ENCODE measurements around the gene ABCG2.
"Not testable (repeated sequence)": the region's sequence is repeated elsewhere in the genome, so short reads cannot be mapped to it uniquely, and the experiment has no call there.

The ABCG2 gene

DNA sequence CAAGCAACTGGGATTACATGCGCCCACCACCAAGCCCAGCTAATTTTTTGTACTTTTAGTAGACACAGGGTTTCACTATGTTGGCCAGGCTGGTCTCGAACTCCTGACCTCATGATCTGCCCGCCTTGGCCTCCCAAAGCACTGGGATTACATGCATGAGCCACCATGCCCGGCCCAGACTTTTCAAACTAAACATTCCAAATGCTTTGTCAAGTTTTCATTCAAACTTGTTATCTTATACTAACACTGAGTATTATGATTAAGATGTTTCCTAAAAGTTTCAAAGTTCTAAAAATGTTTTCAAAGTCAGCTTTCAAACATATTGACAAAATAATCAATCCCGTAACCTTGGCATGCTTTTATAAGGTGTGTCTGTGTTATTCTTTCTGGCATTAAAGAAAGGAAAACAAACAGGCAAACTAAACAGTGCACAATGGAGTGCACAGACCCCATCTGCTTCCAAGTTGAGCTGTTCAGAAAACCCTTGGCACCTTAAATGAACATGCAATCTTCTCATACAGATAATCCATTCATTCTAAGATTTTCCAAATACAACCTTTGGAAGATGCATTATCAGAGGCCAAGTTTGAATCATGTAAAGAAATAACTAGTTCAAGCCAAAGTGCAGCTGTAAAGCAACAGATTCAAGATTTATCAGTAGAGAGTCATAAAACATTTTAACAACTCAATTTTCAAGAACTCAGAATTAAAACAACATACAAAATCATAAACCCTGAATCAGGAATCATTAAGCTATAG, 49.1 kb downstream of the ABCG2 start:
- DNase-seq = no peak

GRCh38 chr4:88108747-88109122, 49.7 kb downstream of the ABCG2 start:
- no peak for DNase-seq

DNA sequence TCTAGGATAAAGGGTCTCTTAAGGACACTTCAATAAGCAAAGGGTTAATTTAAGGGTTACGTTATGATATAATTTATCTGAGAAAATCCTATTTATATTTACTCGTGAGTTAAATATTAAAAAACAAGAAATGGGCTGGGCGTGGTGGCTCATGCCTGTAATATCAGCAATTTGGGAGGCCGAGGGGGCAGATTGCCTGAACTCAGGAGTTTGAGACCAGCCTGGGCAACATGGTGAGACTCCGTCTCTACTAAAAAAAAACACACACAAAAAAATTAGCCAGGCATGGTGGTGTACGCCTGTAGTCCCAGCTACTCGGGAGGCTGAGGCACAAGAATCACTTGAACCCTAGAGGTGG, 50.4 kb downstream of the ABCG2 start:
- DNase-seq = not testable (repeated sequence)

GRCh38 chr4:88107406-88108107, 50.9 kb downstream of the ABCG2 start:
- no peak for DNase-seq

GRCh38 chr4:88106205-88106604, 52.2 kb downstream of the ABCG2 start:
- no peak for DNase-seq

GRCh38 chr4:88104902-88105610, 53.4 kb downstream of the ABCG2 start:
- DNase-seq = no peak

DNA sequence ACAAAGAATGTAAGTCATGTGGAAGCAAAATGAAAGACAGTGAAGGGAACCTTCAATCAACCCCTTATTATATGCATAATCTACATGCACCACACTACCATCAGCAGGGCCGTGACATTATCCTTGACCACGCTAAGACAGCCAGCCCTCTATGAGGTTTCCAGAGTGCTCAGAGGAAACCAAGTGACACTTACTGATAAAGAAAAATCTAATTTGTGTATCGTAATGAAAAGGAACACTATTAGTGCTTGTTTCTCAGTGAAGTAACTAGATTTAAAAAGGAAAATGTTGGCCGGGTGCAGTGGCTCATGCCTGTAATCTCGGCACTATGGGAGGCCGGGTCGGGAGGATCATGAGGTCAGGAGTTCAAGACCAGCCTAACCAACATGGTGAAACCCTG, 56.4 kb downstream of the ABCG2 start:
- no peak for DNase-seq

- DNase-seq = peak in 1 of 2 donors; percentile 2
Observed at GRCh38 chr4:88101165-88101564, 57.3 kb downstream of the ABCG2 start.

DNA sequence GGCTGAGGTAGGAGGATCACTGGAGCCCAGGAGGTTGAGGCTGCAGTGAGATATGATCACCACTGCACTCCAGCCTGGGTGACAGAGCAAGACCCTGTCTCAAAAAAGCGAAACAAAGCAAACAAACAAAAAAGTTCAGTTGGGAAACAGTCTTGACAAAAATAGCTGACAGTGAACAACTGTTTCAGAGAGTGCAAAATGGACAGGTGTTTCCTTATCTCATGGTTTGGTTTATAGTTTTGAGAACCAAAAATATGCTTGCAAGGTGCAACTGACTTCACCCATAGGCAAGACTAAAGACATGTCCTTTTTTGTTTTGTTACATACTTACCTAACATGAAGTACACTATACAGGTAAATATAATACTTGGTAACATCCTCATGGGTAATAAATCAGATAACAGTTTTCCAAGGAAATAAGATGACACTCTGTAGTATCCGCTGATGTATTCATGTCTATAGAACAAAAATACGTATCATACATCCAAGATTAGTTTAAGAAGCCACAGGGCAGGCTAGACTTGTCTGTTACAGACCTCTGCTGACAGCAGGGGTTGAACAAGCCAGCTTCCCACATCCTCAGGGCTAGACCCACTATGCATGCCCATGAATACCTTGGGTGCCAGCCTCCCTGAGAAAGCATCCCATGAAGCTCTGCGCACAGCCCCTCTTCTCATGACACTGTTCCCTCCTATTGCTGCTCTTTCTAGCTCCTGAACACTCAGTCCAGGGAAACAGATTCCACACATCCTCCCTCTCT, 59.3 kb downstream of the ABCG2 start:
- no peak for DNase-seq

DNA sequence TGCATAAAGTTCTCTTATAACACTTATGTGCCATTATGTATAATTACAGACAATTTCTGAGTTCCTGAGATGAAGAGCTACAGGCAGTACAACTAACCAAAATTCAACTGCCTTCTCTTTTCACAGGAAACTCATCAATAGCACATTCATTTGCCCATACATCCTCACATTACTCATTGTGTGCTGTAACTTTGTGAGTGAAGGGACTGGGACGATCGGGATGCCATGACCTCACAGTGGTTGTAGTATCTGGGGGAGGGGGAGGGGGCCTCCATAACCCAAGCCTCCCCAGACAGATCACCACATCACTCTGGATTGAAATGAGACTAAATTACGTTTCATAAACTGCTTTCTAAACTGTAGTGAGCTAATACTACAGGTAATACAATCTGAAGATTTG, 60.7 kb downstream of the ABCG2 start:
- no peak for DNase-seq

- DNase-seq = no peak
Observed at GRCh38 chr4:88097301-88097700, 61.1 kb downstream of the ABCG2 start.

DNA sequence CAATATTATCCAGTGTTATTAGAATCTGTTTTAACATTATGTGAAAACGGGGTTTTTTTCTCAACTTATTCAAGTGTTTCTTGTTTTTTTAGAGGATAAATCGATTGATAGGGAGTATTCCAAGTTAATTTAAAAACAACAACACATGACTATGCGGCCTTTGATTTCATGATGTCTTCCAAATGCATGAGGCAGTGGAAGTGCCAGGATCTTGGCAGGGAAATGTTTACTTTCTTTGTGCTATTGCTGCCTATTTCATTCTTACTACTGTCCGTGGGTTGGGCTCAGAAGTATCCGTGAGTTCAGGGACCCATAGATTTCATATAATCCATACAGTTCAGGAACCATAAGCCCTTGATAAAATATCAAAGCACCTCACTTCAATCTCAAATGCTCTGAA, 64.6 kb downstream of the ABCG2 start:
- DNase-seq = no peak

GRCh38 chr4:88091378-88091777, 67.1 kb downstream of the ABCG2 start:
- DNase-seq = no peak

- no peak for DNase-seq
Observed at GRCh38 chr4:88090898-88091297, 67.5 kb downstream of the ABCG2 start.

- no peak for DNase-seq
Observed at GRCh38 chr4:88087004-88087403, 71.4 kb downstream of the ABCG2 start.

GRCh38 chr4:88080626-88081025, 77.8 kb downstream of the ABCG2 start:
- no peak for DNase-seq

GRCh38 chr4:88078579-88078978, 79.9 kb downstream of the ABCG2 start:
- no peak for DNase-seq

- no peak for DNase-seq
Observed at GRCh38 chr4:88077911-88078524, 80.4 kb downstream of the ABCG2 start.

DNA sequence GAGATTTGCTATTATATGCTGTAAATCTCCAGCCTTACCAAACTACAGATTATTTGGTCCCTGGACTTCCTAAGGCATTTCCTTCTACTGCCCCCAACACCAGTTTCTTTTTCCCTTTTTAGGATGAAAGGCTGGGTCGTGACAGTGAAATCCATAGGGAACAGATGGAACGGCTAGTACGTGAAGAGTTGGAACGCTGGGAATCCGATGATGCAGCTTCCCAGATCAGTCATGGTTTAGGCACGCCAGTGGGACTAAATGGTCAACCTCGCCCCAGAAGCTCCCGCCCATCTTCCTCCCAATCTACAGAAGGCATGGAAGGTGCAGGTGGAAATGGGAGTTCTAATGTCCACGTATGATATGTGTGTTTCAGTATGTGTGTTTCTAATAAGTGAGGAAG, 83.1 kb downstream of the ABCG2 start:
- no peak for DNase-seq

DNA sequence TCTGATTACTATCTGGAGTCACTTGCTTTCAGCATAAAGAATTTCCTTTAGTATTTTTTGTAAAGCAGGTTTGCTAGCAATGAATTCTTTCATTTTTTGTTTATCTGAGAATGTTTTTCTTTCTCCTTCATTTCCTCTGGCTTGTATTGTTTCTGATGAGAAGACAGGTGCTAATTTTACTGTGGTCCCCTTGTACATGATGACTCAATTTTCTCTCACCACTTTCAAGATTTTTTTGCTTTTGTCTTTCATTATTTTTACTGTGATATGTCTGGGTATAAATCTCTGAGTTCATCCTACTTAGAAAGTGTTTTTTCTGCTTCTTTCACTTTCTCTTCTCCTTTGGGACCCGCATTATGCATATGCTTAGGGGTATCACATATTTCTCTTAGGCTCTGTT, 88.4 kb downstream of the ABCG2 start:
- no peak for DNase-seq

DNA sequence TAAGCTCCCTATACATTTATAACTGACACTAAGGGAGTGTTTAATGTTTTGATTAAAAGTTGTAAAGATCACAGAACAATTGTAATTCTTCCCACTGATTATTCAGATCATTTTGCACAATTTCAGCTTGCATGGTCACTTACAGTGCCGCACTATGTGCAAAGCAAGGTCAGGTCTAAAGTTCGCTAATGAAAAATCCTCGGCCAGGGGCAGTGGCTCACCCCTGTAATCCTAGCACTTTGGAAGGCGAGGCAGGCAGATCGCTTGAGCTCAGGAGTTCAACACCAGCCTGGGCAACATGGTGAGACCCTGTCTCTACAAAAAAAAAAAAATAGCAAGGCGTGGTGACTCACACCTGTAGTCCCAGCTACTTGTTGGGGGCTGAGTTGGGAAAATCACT, 94.0 kb downstream of the ABCG2 start:
- DNase-seq = no peak

DNA sequence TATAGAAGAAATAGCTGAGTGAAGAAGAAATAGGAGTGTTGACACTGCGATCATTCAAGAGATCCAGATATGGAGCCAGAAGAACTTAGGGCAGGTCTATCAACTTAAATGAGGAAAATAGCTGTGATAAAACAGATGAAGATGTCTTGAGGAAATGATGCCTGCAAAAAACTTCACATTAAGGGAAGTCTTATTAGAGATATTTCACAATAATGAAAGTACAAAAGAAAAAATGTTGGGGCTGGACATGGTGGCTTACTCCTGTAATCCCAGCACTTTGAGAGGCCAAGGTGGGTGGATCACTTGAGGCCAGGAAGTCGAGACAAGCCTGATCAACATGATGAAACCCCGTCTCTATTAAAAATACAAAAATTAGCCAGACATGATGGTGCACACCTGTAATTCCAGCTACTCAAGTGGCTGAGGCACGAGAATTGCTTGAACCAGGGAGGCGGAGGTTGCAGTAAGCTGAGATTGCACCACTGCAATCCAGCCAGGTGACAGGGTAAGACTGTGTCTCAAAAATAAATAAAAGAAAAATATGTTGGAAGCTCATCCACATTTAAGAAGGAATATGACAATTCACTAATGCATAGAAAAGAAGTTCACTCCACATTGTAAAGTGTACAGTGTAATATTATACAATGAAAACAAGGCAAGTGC, 94.7 kb downstream of the ABCG2 start:
- no peak for DNase-seq
